ENCODE measurements around the gene TMEM185B.

Gene TMEM185B

DNA sequence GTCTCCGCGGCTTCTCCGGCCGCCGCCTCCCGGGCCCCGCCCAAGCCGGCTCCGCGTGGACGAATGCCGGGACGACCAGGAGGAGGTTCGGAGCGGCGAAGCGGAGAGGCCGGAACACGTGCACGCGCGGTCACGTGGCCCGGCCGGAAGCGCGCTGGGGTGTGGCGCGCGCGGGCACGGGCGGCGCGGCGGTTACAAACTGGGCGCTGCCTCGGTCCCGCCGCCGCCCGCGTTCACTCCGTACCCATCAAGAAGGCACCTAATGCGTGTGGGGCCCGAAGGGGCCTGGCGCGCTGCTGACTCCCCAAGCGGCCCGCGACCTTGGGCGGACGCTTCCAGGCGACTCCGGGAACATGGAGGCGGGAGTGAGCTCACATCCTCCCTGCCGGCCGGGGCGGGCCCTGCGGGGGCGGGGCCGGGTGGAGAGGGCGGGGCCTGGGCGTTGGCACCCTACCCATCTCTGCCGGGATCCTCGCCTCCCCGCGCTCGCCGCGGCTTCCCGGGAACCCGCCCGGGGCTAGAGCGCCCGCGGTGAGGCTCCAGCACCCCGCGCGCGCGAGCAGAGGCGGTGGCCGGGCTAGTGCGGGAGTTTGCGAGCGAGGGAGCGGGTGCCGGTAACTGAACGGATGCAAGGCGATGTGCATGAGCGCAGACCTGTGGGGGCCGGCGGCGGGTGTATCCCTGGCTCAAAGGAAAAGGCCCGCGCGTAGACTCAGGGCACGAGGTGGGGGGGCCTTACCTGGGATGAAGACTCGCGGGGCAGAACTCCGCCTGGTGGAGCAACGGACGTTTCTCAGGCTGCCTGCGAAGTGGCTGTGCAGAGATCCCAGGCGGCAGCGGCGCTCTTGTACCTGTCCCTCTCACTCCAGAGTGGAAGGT, at the start of gene TMEM185B:
Gene TMEM185B (minus strand): TSS at position 367 of the 879 bp plus-strand sequence. CDS start 424 bp downstream, outside the sequence.
- H3K4me3 ChIP-seq (replicated peaks; ENCODE audit: low read depth, low read length), result peak within 1 kb of the TSS; percentile 50
- no peak for DNase-seq (ENCODE audit: extremely low read depth, low read depth)
- TF ChIP-seq, protein P1, sequence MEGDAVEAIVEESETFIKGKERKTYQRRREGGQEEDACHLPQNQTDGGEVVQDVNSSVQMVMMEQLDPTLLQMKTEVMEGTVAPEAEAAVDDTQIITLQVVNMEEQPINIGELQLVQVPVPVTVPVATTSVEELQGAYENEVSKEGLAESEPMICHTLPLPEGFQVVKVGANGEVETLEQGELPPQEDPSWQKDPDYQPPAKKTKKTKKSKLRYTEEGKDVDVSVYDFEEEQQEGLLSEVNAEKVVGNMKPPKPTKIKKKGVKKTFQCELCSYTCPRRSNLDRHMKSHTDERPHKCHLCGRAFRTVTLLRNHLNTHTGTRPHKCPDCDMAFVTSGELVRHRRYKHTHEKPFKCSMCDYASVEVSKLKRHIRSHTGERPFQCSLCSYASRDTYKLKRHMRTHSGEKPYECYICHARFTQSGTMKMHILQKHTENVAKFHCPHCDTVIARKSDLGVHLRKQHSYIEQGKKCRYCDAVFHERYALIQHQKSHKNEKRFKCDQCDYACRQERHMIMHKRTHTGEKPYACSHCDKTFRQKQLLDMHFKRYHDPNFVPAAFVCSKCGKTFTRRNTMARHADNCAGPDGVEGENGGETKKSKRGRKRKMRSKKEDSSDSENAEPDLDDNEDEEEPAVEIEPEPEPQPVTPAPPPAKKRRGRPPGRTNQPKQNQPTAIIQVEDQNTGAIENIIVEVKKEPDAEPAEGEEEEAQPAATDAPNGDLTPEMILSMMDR (IDR thresholded peaks at IDR 0.05; ENCODE audit: low read depth, low read length, missing control alignments), result peak; percentile 25

DNA sequence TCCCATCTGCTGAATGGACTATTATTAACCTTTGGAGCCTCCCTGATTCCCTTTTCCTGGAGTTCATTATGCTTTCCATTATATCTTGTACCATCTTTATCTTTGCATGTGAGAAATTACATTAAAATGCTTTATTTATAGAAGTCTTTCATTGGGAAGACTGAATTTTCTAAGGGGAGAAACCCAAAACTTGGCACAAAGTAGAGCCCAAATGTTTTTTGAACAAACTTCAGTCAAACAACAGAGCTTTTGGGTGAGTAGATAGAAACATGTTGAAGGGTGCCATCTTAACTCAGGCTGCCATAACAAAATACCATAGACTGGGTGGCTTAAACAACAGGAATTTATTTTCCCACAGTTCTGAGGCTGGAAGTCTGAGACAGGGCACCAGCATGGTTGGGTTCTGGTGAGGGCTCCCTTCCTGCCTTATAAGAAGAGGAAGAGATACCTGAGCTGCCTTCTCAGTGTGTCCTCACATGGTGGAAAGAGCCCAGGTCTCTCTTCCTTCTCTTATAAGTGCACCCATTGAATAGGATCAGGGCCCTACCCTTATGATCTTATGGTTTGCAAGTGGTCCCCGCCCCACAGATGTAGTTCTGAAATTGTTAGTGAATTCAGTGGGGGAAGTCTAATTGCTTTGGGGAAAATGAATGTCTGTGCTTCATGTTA, 48.6 kb upstream of the TMEM185B start:
- TF ChIP-seq, protein P1 (IDR thresholded peaks at IDR 0.05; ENCODE audit: low read depth, low read length, missing control alignments), result no peak
- no peak overlapping the region for H3K4me3 ChIP-seq (replicated peaks; ENCODE audit: low read depth, low read length)
- no peak for DNase-seq (ENCODE audit: extremely low read depth, low read depth)

DNA sequence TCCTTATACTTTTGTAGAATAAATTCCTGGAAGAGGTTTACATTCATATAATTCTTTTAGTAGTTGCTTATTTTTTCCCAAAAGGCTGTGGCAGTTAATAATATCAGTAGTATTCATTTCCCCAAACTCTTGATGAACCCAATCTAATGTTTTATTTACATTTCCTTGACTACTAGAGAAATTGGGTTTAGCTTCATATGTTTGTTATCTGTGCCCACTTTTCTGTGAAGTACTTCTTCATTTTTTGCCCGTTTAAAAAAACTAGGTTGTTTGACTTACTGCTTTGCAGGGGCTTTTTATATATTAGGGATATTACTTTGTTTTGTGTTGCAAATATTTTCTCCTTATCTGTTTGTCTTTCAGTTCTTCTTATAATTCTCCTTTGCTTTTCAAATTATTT, 46.6 kb upstream of the TMEM185B start:
- H3K4me3 ChIP-seq (replicated peaks; ENCODE audit: low read depth, low read length), result no peak overlapping the region
- TF ChIP-seq, protein P1 (IDR thresholded peaks at IDR 0.05; ENCODE audit: low read depth, low read length, missing control alignments), result no peak
- DNase-seq (ENCODE audit: extremely low read depth, low read depth), result no peak

DNA sequence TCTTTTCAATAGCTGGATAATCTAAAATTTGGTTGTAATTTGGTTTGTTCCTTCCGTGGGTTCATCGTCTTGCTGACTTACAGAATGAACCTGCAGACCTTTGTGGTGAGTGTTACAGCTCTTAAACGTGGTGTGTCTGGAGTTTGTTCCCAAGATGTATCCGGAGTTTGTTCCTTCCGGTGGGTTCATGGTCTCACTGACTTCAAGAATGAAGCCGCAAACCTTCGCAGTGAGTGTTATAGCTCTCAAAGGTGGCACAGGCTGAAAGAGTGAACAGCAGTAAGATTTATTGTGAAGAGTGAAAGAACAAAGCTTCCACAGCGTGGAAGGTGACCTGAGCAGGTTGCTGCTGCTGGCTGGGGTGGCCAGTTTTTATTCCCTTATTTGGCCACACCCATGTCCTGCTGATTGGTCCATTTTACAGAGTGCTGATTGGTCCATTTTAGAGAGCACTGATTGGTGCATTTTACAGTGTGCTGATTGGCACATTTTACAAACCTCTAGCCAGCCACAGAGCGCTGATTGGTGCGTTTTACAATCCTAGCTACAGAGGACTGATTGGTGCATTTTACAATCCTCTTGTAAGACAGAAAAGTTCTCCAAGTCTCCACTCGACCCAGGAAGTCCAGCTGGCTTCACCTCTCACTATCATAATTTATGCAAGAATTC, 46.0 kb upstream of the TMEM185B start:
- DNase-seq (ENCODE audit: extremely low read depth, low read depth), result no peak
- TF ChIP-seq, protein P1 (IDR thresholded peaks at IDR 0.05; ENCODE audit: low read depth, low read length, missing control alignments), result no peak
- H3K4me3 ChIP-seq (replicated peaks; ENCODE audit: low read depth, low read length), result no peak overlapping the region

DNA sequence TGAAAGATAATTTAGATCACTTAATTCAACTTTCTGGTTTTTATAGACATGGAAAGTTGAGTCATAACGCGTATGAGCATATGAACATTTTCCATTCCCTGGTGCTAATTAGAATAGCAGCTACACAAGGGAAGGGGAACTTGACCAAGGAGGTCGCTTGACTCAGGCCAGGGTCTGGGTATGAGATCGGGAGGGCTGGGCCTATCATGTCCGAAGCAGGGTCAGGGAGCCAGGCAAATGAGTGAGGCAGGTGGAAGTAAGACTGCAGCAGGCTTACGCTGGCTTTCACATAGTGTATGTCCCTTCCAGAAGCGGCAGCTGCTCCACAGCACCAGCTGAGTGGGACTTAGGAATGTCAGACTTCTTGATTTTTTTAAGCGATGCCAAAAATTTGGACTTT, 44.1 kb upstream of the TMEM185B start:
- TF ChIP-seq, protein P1 (IDR thresholded peaks at IDR 0.05; ENCODE audit: low read depth, low read length, missing control alignments), result no peak
- no peak overlapping the region for H3K4me3 ChIP-seq (replicated peaks; ENCODE audit: low read depth, low read length)
- DNase-seq (ENCODE audit: extremely low read depth, low read depth), result no peak

DNA sequence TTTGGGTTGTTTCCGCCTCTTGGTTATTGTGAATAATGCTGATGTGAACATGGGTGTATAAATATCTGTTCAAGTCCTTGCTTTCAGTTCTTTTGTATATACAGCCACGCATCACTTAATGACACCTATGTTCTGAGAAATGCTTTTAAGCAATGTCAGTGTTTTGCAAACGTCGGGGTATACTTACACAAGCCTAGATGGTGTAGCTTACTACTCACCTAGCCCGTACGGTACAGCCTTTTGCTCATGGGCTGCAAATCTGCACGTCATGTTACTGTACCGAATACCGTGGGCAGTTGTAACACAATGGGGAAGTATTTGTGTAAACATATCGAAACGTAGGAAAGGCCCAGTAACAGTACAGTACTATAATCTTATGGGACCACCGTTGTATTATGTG, 41.8 kb upstream of the TMEM185B start:
- TF ChIP-seq, protein P1 (IDR thresholded peaks at IDR 0.05; ENCODE audit: low read depth, low read length, missing control alignments), result no peak

More for the DNA sequence above, 41.8 kb upstream of the TMEM185B start:
- no peak for DNase-seq (ENCODE audit: extremely low read depth, low read depth)
- no peak overlapping the region for H3K4me3 ChIP-seq (replicated peaks; ENCODE audit: low read depth, low read length)

All from HFF-Myc (cell line).